Stimulated activated CD8-positive, alpha-beta memory T cell treated with anti-CD3 and anti-CD28 coated beads, Interleukin-15, amount 100 ng/mL, for 48 hours (primary cell): ENCODE results near the gene SCN8A.
"Not testable (repeated sequence)": the region's sequence is repeated elsewhere in the genome, so short reads cannot be mapped to it uniquely, and the experiment has no call there.

ENCODE experiments used
- DNase-seq, 2 donors: peaks; one replicate each; pipeline ENCODE4 v3.0.0-alpha.2; 2020; ENCODE audit warnings: low read depth in 2 of 2

The SCN8A gene

DNA sequence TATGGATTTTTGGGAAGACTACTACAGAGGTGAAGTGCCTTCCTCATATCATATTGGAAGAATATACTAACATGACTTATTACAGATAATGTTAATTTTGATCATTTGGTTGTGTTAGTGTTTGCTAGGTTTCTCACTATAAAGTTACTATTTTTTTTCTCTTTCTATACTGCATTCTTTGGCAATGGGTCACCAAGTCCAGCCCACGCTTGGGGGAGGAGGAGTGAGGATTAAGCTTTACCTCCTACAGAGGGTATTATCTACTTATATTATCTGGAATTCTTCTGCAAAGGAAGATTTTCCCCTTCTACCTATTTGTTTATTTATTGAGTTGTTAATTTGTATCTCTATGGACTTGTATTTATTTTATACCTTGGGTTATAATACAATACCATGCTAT, 31.5 kb downstream of the SCN8A start:
- no peak for DNase-seq

DNA sequence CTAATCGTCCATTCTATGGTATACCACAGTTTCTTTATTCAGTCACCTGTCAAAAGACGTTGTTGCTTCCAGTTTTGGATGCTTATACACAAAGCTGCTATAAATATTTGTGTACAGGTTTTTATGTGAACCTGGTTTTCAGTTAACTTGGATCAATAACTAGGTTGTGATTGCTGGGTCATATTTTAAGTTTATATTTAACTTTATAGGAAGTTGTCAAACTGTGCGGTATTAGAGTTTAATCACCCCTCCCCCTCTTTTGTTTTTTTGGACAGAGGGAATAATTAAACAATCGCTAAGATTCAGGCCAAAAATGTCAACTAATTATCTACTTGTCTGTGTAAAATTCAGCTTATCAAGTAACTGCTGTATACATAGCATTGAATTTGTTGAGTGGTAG, 34.3 kb downstream of the SCN8A start:
- no peak for DNase-seq

DNA sequence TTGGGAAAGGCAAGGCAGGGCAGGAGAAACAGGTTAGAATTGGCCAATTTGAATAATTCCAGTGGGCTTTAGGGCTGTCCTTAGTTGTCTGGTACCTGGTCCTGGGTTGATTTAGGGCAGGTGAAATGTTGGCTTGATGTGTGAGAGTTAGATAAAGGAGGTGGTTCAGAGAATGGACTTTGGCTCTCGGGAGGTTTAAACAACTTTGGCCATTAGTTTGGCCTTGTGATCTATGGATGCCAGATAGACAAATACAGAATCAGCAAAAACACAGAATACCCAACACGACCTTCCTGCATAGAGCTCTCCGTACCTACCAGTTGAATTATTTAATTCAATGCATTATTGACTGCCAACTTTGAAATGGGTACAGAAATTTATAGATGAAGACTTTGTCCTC, 35.1 kb downstream of the SCN8A start:
- DNase-seq, result no peak

DNA sequence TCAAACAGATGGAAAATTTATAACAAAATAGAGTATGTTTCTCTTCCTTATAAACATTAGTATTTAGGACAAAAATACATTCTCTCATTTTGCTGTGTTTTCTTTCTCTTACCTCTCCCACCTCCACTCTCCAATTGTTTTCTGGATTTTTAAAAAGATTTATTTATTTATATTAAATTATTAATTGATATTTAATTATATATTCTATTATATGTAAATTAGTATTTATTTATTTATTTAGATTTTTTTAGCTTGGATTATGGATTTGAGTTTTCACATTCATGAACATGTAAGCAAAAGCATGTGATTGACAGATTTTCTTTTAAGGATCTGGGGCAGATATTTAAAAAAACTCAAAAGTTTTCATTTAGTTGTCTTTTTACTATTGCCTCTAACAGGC, 35.6 kb downstream of the SCN8A start:
- no peak for DNase-seq

DNA sequence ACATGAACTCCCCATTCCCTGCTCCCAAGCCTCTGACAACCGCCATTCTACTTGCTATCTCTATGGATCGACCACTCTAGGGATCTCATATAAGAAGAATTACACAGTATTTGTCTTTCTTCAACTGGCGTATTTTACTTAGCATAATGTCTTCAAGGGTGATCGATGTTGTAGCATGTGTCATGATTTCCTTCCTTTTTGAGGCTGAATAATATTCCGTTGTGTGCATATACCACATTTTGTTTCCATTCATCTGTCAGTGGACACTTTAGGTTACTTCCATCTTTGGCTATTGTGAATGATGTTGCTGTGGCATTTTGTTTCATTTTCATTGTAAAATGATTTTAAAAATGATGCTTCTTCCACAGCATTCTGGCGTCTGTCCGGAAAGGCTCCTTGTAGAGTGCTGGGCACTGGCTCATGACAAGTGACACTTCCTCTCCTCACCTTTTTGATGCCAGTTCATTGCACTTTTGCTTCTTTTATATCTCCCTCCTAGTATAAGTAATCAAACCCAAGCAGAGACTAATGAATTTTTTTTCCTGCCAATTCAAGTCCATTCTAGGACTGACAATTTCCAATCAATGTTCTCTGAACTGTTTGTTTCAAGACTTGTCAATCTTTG, 39.3 kb downstream of the SCN8A start:
- DNase-seq, result no peak

DNA sequence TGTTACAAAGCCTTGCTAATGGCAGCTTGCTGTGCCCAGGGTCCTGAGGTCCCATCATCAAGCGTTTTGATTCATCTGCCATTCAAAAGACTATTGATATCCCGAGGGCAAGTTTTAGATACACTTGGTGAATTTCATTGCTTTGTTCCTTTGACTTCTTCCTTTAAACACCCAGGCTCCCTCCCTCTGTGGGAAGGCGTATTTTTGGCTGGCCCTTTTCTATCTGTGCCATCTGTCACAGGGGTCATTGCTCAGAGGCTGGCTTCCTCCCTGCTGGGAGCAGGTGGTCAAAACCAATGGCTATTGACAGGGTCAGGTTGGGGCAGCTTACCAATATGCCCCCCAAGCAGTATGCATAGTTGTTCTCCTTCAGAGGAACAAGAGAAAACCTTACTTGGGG, 40.0 kb downstream of the SCN8A start:
- DNase-seq, result no peak

DNA sequence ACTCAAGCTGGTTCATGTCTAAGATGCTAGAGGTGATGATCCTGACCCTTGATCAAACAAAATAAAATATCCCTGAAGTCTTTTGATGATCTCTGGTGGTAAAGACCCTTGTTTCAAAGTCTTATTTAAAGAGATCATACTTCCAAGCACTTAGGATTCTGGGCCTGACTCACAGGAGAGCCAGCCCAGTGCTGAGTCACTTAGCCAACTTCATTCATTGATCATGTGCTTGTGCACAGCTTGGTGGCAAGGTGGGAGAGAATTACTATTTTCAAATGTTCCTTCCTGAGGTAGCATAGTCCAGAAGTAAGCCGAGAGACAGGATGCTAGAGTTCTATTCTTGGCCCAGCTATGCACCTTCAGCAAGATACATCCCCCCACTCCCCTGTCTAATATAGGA, 40.6 kb downstream of the SCN8A start:
- DNase-seq, result no peak

DNA sequence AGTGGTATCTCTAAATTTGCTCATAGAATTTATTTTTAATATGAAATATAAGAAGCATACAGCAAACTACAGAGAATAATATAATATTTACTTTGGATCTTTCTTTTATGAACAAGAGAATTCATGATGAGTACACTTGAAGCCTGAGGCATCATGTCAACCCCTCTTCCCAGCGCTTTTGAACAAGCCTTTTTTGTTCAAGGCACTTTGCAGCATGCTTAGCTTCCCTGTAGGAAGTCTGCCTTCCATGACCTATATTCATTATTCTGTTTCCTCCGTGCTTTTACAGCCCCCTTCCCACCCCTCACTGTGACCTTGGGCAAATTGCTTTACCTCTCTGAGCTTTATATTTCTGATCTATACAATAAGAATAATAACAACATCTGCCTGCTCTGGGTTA, 41.6 kb downstream of the SCN8A start:
- no peak for DNase-seq

DNA sequence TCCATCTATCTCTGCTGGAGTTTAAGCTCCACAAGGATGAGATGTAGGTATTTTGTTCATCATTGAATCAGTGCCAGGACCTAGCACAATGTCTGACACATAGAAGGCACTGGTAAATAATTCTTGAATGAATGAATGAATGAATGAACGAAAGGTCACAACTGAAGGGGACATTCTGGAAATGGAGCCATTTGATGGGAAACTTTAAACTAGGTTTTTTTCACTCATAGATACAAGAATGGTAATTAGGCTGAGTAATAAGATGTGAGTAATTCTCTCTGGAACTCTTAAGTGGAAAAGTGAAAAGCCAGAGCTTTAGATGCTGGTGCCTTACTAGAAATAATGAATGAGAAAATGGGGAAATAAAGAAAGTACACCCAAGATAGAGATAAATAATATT, 44.3 kb downstream of the SCN8A start:
- DNase-seq, result no peak

DNA sequence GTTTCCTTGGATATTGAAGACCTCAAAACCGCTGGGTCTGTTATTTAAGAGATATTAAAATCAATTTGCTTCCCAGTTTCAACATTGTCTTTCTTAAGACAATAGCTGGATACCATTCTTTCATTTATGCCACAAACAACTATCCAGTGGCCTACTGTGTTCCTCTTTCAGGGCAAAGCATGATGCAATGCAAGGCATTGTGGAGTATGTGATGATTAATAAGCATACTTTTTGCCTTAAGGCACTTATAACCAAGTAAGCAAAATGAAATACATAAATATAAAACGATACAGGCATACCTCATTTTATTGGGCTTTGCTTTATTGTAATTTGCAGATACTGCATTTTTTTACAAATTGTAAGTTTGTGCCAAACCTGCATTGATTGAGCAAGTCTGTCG, 45.5 kb downstream of the SCN8A start:
- DNase-seq, result no peak

DNA sequence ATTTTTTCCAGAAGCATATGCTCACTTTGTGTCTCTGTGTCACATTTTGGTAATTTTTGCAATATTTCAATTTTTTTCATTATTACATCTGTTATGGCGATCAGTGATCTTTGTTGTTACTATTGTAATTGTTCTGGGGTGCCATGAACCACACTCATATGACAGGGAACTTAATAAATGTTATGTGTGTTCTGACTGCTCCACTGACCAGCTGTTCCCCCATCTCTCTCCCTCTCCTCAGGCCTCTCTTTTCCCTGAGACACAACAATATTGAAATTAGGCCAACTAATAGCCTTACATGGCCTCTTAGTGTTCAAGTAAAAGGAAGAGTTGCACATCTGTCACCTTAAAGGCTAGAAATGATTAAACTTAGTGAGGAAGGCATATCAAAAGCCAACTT, 46.0 kb downstream of the SCN8A start:
- DNase-seq, result no peak

DNA sequence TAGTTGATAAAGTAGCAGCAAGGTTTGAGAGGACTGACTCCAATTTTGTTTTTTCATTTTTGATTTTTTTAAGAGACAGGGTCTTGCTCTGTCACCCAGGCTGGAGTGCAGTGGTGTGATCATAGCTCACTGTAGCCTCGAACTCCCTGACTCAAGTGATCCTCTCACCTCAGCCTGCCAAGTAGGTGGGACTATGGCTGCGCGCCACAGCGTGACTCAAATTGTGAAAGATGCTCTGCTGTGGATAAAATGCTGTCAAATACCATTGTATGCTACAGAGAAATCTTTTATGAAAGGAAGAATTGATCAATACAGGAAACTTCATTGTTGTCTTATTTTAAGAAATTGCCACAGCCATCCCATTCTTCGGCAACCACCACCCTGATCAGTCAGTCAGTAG, 48.3 kb downstream of the SCN8A start:
- DNase-seq, result no peak

DNA sequence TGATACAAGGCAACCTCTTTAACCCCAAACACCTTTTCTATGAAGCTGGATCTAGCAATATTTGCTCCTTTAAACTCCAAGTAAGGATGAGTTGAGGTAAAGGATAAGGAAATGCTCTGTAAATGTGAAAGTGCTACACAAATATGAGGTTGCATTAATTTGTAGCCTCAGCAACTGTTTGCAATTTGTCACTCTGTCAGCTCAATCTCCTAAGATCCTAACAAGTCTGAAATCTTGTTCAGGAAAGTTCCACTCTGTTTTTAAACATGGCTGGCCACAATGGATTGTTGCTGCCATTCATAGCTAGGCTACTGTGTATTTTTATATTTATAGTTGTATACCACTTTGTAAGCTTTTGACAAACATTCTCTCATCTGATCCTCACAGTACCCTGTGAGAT, 51.3 kb downstream of the SCN8A start:
- no peak for DNase-seq

DNA sequence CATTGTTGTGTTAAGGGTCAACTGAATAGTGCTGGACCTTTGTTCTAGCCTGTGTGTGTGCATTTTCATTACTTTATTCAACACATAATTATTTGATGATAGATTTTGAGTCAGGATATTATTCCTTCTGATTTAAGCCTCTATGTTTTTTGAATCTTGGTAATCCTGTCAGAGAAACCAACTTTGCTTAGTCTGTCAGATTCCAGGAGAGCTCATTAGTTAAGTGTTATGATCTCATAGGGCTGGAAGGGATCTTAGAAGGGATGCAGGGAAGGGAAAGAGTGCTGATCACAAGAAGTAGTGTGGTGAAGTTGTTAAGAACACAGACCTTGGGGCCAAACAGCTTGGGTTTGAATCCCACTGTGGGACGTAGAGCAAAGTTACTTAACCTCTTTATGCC, 52.9 kb downstream of the SCN8A start:
- DNase-seq, result no peak

DNA sequence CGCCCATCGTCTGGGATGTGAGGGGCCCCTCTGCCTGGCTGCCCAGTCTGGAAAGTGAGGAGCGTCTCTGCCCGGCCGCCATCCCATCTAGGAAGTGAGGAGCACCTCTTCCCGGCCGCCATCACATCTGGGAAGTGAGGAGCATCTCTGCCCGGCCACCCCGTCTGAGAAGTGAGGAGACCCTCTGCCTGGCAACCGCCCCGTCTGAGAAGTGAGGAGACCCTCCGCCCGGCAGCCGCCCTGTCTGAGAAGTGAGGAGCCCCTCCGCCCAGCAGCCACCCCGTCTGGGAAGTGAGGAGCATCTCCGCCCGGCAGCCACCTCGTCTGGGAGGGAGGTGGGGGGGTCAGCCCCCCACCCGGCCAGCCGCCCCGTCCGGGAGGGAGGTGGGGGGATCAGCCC, 53.7 kb downstream of the SCN8A start:
- not testable (repeated sequence) for DNase-seq

DNA sequence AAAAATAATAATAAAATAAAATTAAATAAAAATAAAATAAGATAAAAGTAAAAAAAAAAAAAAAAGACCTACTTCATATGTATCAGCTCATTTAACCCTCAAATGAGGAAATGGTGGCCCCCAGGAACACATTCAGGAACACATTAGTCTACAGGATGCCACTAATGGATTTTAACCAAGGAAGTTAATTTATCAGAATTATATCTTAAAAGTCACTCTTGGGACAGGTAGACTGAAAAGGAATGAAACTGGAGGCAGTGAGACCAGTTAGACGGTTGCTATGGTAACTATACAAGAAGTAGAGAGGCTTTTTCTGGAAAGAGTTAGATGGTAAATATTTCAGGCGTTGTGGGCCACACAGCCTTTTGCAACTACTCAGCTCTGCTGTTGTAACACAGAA, 54.9 kb downstream of the SCN8A start:
- DNase-seq, result no peak

DNA sequence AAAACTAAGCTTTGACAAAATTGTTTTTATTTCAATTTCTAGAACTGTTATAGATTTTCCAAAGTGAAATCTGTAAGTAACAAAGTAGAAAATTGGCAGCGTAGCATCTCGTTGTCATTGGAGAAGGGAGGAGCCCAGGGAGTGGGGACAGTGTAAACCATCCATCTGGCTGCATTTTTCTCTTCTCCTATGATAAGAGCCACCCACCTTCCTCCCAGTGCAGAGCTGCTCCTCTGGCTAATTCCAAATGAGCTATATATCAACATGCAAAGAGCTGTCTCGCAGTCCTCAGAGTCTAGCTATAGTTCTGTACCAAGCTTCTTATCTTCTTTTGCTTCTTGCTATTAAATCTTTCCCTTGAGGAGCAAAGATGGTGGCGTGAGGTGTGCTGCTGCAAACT, 56.6 kb downstream of the SCN8A start:
- DNase-seq, result no peak

DNA sequence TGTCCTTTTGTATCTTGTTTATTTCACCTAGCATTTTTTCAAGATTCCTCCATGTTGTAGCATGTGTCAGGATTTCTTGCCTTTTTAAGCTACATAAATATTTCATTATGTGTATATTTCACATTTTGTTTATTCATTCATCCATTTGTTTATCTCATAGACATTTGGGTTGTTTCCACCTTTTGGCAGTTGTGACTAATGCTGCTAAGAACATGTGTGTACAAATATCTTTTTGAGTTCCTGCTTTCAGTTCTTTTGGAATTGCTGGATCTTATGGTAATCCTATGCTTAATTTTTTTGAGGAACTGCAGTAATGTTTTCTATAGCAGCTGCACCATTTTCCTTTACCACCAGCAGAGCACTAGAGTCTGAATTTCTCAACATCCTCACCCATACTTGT, 62.4 kb downstream of the SCN8A start:
- no peak for DNase-seq

DNA sequence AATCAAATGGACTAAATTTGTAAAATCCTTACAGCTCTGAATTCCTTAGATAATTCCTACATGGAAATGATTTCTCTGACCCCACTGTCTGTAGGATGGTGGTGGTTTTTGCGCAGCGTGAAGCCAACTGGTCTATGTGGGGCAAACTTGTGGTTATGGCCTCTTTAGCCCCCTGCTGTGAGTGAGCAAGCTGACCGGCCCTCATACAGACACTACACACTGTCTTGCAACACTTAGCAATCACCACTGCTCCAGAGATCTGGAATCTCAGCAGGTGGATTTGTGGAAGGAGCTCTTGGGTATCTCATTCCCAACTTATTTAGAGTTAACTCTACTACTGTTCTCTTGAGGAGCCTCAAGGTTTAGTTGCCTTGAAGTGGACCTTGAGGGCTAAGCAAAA, 70.2 kb downstream of the SCN8A start:
- no peak for DNase-seq

DNA sequence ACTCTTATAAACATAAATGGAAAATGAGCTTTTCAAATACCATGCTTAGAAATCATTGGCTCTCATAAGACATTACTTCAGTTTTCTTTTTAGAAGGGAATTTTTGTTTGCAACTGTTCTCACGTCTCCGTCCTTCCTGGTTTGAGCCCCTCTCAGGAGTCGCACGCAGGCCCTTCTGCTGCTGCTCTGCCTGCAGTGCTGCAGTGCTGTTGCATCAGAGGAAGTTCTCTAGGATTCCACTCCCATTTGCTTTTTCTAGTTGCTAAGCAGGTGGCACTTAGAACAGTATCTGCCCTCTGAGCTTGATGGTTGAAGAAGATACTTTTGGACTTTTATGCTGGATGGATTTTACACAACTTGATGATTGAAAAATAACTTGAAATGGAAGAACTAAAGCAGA, 70.8 kb downstream of the SCN8A start:
- DNase-seq, result no peak

DNA sequence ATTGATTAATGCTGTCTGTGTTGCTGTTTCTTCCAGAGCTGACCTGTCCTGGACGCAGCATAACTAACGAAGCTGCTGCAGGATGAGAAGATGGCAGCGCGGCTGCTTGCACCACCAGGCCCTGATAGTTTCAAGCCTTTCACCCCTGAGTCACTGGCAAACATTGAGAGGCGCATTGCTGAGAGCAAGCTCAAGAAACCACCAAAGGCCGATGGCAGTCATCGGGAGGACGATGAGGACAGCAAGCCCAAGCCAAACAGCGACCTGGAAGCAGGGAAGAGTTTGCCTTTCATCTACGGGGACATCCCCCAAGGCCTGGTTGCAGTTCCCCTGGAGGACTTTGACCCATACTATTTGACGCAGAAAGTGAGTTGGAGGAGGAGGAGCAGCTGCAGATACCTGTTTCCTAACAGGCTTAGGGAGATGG, 71.7 kb downstream of the SCN8A start:
- DNase-seq, result no peak

DNA sequence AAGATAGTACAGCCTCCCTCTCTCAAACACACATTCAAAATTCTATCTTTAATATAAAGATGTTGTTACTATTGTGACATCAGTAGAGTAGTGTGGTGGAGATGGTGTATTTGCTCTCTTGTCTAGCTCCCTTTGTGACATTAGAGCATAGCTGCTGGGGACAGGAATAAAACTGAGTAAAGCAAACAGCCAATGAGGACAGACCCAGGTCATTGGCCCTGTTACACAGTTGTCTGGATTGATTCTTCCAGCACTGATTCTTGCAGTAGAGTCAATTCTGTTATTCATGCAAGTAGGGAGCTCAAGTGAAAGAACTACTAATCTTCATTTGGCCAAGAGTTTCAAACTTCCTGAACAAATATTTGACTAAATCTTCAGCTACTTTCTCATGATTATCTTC, 72.4 kb downstream of the SCN8A start:
- DNase-seq, result no peak

DNA sequence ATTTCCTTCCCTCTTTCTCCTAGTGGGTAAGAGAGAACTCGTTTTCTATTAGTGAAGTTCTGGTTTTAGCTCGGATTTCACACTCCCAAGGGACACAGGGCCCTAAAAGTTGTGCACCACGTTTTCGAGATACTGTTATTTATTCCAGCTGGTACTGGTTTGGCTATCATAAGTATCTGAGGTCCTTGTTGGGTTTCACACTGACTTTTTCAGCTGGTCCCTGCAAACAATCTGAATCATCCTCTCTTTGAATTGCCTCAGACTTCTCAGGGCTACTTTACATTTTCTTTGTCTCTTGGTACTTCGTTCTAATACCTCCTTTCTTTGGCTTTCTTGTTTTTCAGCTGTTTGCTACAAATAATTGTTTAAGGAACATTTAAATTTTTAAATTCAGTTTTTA, 75.7 kb downstream of the SCN8A start:
- DNase-seq, result no peak

DNA sequence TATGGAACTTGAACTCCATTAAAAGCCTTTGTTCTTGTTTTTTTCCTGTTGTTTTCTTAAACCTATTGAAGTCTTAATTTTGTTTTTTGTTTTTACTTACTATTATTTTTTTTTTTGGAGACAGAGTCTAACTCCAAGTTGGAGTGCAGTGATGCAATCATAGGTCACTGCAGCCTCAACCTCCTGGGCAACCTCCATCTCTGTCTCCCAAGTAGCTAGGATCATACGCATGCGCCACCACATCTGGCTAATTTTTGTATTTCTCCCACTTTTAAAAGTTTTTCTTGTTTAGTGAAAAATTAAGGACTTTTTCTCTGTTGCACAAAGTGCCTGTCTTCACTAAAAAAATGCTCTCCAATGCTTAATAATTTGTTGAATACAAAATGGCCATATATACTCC, 76.2 kb downstream of the SCN8A start:
- DNase-seq, result no peak

DNA sequence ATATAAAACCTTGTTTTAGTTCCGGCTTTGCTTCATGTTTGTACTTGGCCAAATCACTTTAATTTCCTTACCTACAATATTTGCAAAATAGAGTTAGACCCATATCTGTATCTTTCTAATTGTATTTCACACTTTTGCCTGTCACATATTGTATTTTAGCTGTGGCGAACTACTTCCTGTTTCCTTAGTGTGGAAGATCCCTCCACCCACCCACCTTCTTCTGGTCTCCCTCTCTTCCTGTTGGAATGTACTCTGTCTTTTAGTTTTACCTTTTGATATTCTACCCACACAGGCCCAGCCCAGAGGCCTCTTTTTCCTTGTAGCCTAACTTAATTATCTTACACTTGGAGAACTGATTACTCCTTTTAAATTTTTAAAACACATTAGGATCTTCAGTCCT, 78.2 kb downstream of the SCN8A start:
- no peak for DNase-seq
